PFSK-1 (cell line): Measurements from ENCODE around the gene PWWP2A.

Source experiments
- FOXP2 ChIP-seq: optimal IDR thresholded peaks from 2 replicates; pipeline ENCODE3; 2011; ENCODE audit warnings: borderline replicate concordance, control low read depth, inconsistent platforms; ENCODE audit not compliant: insufficient read depth; ENCODE audit errors: extremely low read length, extremely low read depth
- POLR2AphosphoS5 ChIP-seq: IDR thresholded peaks from 2 replicates; pipeline ENCODE4 v1.6.1; 2012; ENCODE audit warnings: low read depth, mild to moderate bottlenecking, control low read depth, low read length, moderate library complexity
- SIN3A ChIP-seq: IDR thresholded peaks from 2 replicates; pipeline ENCODE4 v1.6.1; 2012; ENCODE audit warnings: mild to moderate bottlenecking, low read length, moderate library complexity, borderline replicate concordance; ENCODE audit not compliant: insufficient read depth
- TAF1 ChIP-seq: IDR thresholded peaks from 2 replicates; pipeline ENCODE4 v1.6.1; 2012; ENCODE audit warnings: low read length, control low read depth, borderline replicate concordance; ENCODE audit not compliant: insufficient read depth
- TF ChIP-seq, protein P1 (sequence below), 2 experiments: IDR thresholded peaks; 2 replicates each; pipeline versions ENCODE4 v1.6.1 to v1.8.0; 2011 to 2012; ENCODE audit warnings: low read depth in 2 of 2, low read length in 2 of 2, control low read depth in 1 of 2, inconsistent platforms in 1 of 2, mild to moderate bottlenecking in 1 of 2, moderate library complexity in 1 of 2; ENCODE audit not compliant: insufficient read depth in 1 of 2

The PWWP2A gene

DNA sequence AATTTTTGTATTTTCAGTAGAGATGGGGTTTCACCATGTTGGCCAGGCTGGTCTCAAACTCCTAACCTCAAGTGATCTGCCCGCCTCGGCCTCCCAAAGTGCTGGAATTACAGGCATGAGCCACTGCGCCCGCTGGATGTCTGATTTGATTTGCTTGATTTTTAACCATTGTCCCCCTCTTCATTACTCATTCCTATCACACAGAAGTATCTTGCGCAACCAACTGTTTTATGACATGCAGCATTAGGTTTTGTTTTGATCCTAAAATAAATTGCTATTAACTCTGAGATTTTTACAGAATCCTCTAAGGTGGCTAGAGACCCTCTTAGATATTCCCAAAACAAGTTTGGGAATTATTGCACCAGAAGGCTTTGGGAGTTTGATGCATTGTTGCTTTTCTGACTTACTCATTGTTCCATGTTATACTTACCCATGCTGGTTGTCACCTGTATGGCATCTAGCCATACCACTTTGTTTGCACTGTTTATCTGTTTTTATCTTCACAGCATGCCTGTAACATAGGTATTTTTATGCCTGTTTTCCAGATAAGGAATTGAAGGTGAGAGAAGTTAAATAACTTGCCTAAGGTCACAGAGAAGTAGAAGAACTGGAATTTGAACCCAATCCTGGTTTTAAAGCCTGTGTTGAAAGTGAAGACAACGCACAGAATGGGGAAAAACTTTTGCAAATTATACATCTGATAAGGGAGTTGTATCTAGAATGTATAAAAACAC, 35.9 kb upstream of the PWWP2A start:
- TF ChIP-seq, protein P1, sequence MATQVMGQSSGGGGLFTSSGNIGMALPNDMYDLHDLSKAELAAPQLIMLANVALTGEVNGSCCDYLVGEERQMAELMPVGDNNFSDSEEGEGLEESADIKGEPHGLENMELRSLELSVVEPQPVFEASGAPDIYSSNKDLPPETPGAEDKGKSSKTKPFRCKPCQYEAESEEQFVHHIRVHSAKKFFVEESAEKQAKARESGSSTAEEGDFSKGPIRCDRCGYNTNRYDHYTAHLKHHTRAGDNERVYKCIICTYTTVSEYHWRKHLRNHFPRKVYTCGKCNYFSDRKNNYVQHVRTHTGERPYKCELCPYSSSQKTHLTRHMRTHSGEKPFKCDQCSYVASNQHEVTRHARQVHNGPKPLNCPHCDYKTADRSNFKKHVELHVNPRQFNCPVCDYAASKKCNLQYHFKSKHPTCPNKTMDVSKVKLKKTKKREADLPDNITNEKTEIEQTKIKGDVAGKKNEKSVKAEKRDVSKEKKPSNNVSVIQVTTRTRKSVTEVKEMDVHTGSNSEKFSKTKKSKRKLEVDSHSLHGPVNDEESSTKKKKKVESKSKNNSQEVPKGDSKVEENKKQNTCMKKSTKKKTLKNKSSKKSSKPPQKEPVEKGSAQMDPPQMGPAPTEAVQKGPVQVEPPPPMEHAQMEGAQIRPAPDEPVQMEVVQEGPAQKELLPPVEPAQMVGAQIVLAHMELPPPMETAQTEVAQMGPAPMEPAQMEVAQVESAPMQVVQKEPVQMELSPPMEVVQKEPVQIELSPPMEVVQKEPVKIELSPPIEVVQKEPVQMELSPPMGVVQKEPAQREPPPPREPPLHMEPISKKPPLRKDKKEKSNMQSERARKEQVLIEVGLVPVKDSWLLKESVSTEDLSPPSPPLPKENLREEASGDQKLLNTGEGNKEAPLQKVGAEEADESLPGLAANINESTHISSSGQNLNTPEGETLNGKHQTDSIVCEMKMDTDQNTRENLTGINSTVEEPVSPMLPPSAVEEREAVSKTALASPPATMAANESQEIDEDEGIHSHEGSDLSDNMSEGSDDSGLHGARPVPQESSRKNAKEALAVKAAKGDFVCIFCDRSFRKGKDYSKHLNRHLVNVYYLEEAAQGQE (IDR thresholded peaks at IDR 0.05; ENCODE audit: insufficient read depth in 1 of 2, low read depth in 2 of 2, low read length in 2 of 2) = no peak
- no peak for TF ChIP-seq FOXP2
- TF ChIP-seq TAF1 = no peak
- TF ChIP-seq POLR2AphosphoS5 = no peak
- TF ChIP-seq SIN3A = no peak

DNA sequence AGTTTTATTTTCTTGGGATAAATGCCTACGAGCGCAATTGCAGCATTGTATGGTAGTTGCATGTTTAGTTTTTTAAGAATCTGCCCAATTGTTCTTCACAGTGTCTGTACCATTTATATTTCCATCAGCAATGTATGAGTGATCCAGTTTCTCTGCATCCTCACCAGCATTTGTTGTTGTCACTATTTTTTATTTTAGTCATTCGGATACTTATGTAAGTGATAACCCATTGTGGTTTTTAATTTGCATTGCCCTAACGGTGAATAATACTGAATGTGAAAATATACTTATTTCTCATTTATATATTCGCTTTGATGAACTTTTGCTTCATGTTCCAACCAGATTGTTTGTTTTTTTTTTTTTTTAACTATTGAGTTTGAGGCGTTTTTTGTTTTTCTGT, 33.7 kb upstream of the PWWP2A start:
- no peak for TF ChIP-seq TAF1
- no peak for TF ChIP-seq FOXP2
- no peak for TF ChIP-seq POLR2AphosphoS5
- no peak for TF ChIP-seq SIN3A
- TF ChIP-seq, protein P1 (IDR thresholded peaks at IDR 0.05; ENCODE audit: insufficient read depth in 1 of 2, low read depth in 2 of 2, low read length in 2 of 2) = no peak

DNA sequence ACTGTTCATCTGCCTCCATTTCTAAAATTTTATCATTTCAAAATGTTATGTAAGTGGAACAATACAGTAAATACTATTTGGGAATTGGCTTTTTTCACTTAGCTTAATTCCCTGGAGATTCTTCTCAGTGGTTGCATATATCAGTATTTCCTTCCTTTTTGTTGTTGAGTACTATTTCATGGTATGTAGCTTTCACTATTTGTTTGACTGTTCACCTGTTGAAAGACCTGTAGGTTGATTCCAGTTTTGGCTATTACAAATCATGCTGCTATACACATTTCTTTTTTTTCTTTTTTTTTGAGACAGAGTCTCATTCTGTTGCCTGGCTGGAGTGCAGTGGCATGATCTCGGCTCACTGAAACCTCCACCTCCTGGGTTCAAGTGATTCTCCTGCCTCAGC, 33.0 kb upstream of the PWWP2A start:
- TF ChIP-seq TAF1 (no peak), POLR2AphosphoS5 (no peak), FOXP2 (no peak), SIN3A (no peak)
- TF ChIP-seq, protein P1 (IDR thresholded peaks at IDR 0.05; ENCODE audit: insufficient read depth in 1 of 2, low read depth in 2 of 2, low read length in 2 of 2) = no peak

DNA sequence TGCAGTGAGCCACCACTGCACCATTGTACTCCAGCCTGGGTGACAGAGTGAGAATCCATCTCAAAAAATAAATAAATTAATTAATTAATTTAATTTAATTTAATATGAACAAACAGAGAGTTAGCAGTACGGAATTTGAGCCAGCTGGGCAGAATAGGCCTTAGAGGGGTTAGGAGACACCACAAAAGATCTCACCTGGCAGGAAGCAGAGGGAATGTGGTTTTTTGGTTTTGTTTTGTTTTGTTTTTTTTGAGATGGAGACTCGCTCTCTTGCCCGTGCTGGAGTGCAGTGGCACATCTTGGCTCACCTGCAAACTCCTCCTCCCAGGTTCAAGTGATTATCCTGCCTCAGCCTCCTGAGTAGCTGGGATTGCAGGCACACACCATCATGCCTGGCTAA, 31.8 kb upstream of the PWWP2A start:
- TF ChIP-seq POLR2AphosphoS5 (no peak), FOXP2 (no peak), TAF1 (no peak), SIN3A (no peak)
- TF ChIP-seq, protein P1 (IDR thresholded peaks at IDR 0.05; ENCODE audit: insufficient read depth in 1 of 2, low read depth in 2 of 2, low read length in 2 of 2) = no peak

DNA sequence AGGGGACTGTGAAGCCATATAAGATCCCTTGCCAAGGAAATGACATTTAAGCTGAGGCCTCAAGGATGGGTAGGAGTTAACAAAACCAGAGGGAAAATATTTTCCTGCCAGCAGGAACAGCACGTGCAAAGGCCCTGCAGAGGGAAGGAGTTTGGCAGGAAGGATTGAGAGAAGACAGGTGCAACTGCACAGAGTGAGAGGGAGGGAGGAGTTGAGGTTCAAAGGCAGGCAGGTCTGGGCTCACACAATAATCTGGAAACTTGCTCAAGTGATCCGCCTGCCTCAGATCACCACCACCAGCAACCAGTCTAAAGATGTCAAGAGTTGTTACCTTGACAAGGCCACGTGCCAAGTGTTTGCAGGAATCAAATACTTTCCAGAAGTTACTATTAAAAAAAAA, 31.1 kb upstream of the PWWP2A start:
- TF ChIP-seq FOXP2 (no peak), SIN3A (no peak), POLR2AphosphoS5 (no peak), TAF1 (no peak)
- TF ChIP-seq, protein P1 (IDR thresholded peaks at IDR 0.05; ENCODE audit: insufficient read depth in 1 of 2, low read depth in 2 of 2, low read length in 2 of 2) = no peak
